Measurements from ENCODE around the gene DDX19B.

DNA sequence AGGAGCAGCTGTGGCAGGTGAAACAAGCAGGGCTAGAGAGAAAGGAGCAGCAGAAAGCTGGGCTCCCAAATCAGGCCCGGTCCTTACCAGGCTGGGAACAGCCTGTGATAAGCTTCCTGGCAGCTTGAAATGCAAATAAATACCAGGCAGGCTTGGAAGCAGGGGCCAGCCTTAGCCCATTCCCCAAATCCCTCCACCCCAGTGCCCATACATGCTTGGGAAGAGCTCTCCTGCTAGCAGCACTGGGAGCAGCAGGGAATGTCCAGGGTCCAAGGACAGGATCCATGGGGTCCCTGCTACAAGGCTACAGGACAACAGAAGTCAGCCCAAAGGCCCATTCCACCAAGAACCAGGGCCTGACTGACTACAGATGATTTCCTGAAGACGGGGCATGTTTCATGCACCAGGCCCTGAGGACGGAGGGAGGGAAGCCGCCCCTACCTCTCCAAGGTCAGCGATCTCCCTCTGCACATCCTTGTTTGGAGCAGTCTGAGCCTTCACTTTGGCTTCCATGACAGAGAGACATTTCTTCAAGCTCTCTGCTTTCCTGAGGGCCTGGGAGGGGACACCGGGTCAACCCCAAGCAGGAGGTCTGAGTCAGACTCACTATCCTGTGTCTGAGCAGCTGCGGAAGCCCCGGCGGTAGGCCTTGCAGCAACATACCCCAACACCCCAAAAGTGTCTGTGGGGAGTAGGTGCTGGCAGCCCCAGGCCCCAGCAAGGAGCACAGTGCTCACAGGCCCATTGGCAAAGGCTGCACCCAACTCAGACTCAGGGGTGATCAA lies 44.6 kb upstream of the DDX19B start:
- TF ChIP-seq TAF1 (IDR thresholded peaks at IDR 0.05; ENCODE audit: low read depth) (no peak), EP300 (IDR thresholded peaks at IDR 0.05; ENCODE audit: borderline replicate concordance) (no peak), CEBPB (IDR thresholded peaks at IDR 0.05) (no peak), EGR1 (IDR thresholded peaks at IDR 0.05) (no peak), ZBTB7A (IDR thresholded peaks at IDR 0.05; ENCODE audit: low read depth) (no peak)
- TF ChIP-seq, protein P1, sequence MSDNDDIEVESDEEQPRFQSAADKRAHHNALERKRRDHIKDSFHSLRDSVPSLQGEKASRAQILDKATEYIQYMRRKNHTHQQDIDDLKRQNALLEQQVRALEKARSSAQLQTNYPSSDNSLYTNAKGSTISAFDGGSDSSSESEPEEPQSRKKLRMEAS (IDR thresholded peaks at IDR 0.05) = no peak
- TF ChIP-seq, protein P2, sequence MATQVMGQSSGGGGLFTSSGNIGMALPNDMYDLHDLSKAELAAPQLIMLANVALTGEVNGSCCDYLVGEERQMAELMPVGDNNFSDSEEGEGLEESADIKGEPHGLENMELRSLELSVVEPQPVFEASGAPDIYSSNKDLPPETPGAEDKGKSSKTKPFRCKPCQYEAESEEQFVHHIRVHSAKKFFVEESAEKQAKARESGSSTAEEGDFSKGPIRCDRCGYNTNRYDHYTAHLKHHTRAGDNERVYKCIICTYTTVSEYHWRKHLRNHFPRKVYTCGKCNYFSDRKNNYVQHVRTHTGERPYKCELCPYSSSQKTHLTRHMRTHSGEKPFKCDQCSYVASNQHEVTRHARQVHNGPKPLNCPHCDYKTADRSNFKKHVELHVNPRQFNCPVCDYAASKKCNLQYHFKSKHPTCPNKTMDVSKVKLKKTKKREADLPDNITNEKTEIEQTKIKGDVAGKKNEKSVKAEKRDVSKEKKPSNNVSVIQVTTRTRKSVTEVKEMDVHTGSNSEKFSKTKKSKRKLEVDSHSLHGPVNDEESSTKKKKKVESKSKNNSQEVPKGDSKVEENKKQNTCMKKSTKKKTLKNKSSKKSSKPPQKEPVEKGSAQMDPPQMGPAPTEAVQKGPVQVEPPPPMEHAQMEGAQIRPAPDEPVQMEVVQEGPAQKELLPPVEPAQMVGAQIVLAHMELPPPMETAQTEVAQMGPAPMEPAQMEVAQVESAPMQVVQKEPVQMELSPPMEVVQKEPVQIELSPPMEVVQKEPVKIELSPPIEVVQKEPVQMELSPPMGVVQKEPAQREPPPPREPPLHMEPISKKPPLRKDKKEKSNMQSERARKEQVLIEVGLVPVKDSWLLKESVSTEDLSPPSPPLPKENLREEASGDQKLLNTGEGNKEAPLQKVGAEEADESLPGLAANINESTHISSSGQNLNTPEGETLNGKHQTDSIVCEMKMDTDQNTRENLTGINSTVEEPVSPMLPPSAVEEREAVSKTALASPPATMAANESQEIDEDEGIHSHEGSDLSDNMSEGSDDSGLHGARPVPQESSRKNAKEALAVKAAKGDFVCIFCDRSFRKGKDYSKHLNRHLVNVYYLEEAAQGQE (IDR thresholded peaks at IDR 0.05; ENCODE audit: low read depth) = no peak
